Measurements from ENCODE around the gene ADAM19. TPM values are rescaled to one million over a fixed set of nuclear protein-coding genes. Genes with fewer than 3 reads are reported as not detected.

ADAM19 gene
- total and polyA plus RNA-seq, 2 donors from 2014 or later: 0.88 to 9.2 TPM

GRCh38 chr5:157471709-157472108 lies 103.9 kb downstream of the ADAM19 start:
- DNase-seq (peak in 1 of 5 donors; percentile 35), FAIRE-seq (no peak)
- intact Hi-C loops (cut with DNase I): no loop called here
- H3K9ac ChIP-seq (ENCODE audit: low read length in 3 of 3): no peak overlapping the region
- no peaks in the 10 kb centered on the region for H3K36me3 ChIP-seq (ENCODE audit: control insufficient read depth in 2 of 3, insufficient read depth in 3 of 3, low read length in 3 of 3)
- H3K9me3 ChIP-seq (ENCODE audit: control insufficient read depth in 2 of 3, insufficient read depth in 1 of 3, low read length in 3 of 3): no peaks in the 10 kb centered on the region
- H3K27me3 ChIP-seq (ENCODE audit: control insufficient read depth, insufficient read depth, low read length): no peaks in the 10 kb centered on the region
- no peak overlapping the region for H3K27ac ChIP-seq (ENCODE audit: low read depth in 2 of 2, low read length in 2 of 2)
- H3K4me1 ChIP-seq (ENCODE audit: control insufficient read depth in 2 of 3, insufficient read depth in 2 of 3, low read depth in 1 of 3, low read length in 3 of 3): no peaks in the 10 kb centered on the region
- peak; percentile 32 for TF ChIP-seq CTCF (IDR thresholded peaks at IDR 0.05; ENCODE audit: borderline replicate concordance, extremely low read depth, insufficient read depth)
- H3K4me3 ChIP-seq (ENCODE audit: low read length in 3 of 3): no peak overlapping the region

- no peak overlapping the region for H3K27ac ChIP-seq (ENCODE audit: low read depth in 2 of 2, low read length in 2 of 2)
- no peak overlapping the region for H3K9ac ChIP-seq (ENCODE audit: low read length in 3 of 3)
- TF ChIP-seq CTCF (IDR thresholded peaks at IDR 0.05; ENCODE audit: borderline replicate concordance, extremely low read depth, insufficient read depth): no peak
- no peaks in the 10 kb centered on the region for H3K9me3 ChIP-seq (ENCODE audit: control insufficient read depth in 2 of 3, insufficient read depth in 1 of 3, low read length in 3 of 3)
- H3K4me1 ChIP-seq (ENCODE audit: control insufficient read depth in 2 of 3, insufficient read depth in 2 of 3, low read depth in 1 of 3, low read length in 3 of 3): no peaks in the 10 kb centered on the region
- H3K36me3 ChIP-seq (ENCODE audit: control insufficient read depth in 2 of 3, insufficient read depth in 3 of 3, low read length in 3 of 3): no peaks in the 10 kb centered on the region
- intact Hi-C loops (cut with DNase I): no loop called here
- no peak overlapping the region for H3K4me3 ChIP-seq (ENCODE audit: low read length in 3 of 3)
- no peak for DNase-seq
- H3K27me3 ChIP-seq (ENCODE audit: control insufficient read depth, insufficient read depth, low read length): no peaks in the 10 kb centered on the region
- no peak for FAIRE-seq
Measured at GRCh38 chr5:157470631-157471030, 104.9 kb downstream of the ADAM19 start.

- no peak for DNase-seq
- no peak for TF ChIP-seq CTCF (IDR thresholded peaks at IDR 0.05; ENCODE audit: borderline replicate concordance, extremely low read depth, insufficient read depth)
- FAIRE-seq: no peak
- Histone ChIP-seq H3K9me3 (ENCODE audit: control insufficient read depth in 2 of 3, insufficient read depth in 1 of 3, low read length in 3 of 3) (no peaks in the 10 kb centered on the region), H3K27ac (ENCODE audit: low read depth in 2 of 2, low read length in 2 of 2) (no peak overlapping the region), H3K4me3 (ENCODE audit: low read length in 3 of 3) (no peak overlapping the region), H3K4me1 (ENCODE audit: control insufficient read depth in 2 of 3, insufficient read depth in 2 of 3, low read depth in 1 of 3, low read length in 3 of 3) (no peaks in the 10 kb centered on the region), H3K27me3 (ENCODE audit: control insufficient read depth, insufficient read depth, low read length) (no peaks in the 10 kb centered on the region), H3K9ac (ENCODE audit: low read length in 3 of 3) (no peak overlapping the region), H3K36me3 (ENCODE audit: control insufficient read depth in 2 of 3, insufficient read depth in 3 of 3, low read length in 3 of 3) (no peaks in the 10 kb centered on the region)
- intact Hi-C loops (cut with DNase I): no loop called here
Measured at GRCh38 chr5:157469687-157470086, 105.9 kb downstream of the ADAM19 start.

- Histone ChIP-seq H3K9ac (ENCODE audit: low read length in 3 of 3) (no peak overlapping the region), H3K9me3 (ENCODE audit: control insufficient read depth in 2 of 3, insufficient read depth in 1 of 3, low read length in 3 of 3) (no peaks in the 10 kb centered on the region), H3K4me1 (ENCODE audit: control insufficient read depth in 2 of 3, insufficient read depth in 2 of 3, low read depth in 1 of 3, low read length in 3 of 3) (no peaks in the 10 kb centered on the region), H3K36me3 (ENCODE audit: control insufficient read depth in 2 of 3, insufficient read depth in 3 of 3, low read length in 3 of 3) (no peaks in the 10 kb centered on the region), H3K27ac (ENCODE audit: low read depth in 2 of 2, low read length in 2 of 2) (no peak overlapping the region), H3K27me3 (ENCODE audit: control insufficient read depth, insufficient read depth, low read length) (no peaks in the 10 kb centered on the region), H3K4me3 (ENCODE audit: low read length in 3 of 3) (no peak overlapping the region)
- DNase-seq (no peak), FAIRE-seq (no peak)
- intact Hi-C loops (cut with DNase I): no loop called here
- TF ChIP-seq CTCF (IDR thresholded peaks at IDR 0.05; ENCODE audit: borderline replicate concordance, extremely low read depth, insufficient read depth): no peak
Measured at GRCh38 chr5:157469073-157469472, 106.5 kb downstream of the ADAM19 start.
